IMR-90 (cell line): Measurements from ENCODE around the gene CD28.

ENCODE experiments used
- CEBPB ChIP-seq: IDR thresholded peaks from 2 replicates; pipeline ENCODE4 v1.6.1; 2012; ENCODE audit warnings: low read depth, low read length, improper control_type of control experiment
- CTCF ChIP-seq: conservative IDR thresholded peaks from 2 replicates; pipeline ENCODE4 v1.5.1; 2012; ENCODE audit warnings: mild to moderate bottlenecking, low read depth, low read length, improper control_type of control experiment
- FOS ChIP-seq: fragments of 150-350 bp; IDR thresholded peaks from 2 replicates; pipeline ENCODE4 v1.6.1; 2016; ENCODE audit warnings: low read depth, low read length
- MAFK ChIP-seq: IDR thresholded peaks from 2 replicates; pipeline ENCODE4 v1.6.1; 2012; ENCODE audit warnings: low read depth, low read length, improper control_type of control experiment
- MXI1 ChIP-seq: IDR thresholded peaks from 2 replicates; pipeline ENCODE4 v1.6.1; 2012; ENCODE audit warnings: low read depth, mild to moderate bottlenecking, low read length, moderate library complexity, borderline replicate concordance
- POLR2A ChIP-seq: IDR thresholded peaks from 2 replicates; pipeline ENCODE4 v1.6.1; 2012; ENCODE audit warnings: mild to moderate bottlenecking, low read depth, low read length
- RAD21 ChIP-seq: IDR thresholded peaks from 2 replicates; pipeline ENCODE4 v1.6.1; 2012; ENCODE audit warnings: low read length, improper control_type of control experiment
- RFX5 ChIP-seq: IDR thresholded peaks from 2 replicates; pipeline ENCODE4 v1.8.0; 2012; ENCODE audit warnings: low read depth, mild to moderate bottlenecking, low read length, moderate library complexity
- SMC3 ChIP-seq: fragments of 150-350 bp; IDR thresholded peaks from 2 replicates; pipeline ENCODE4 v1.6.1; 2016; ENCODE audit warnings: low read depth, mild to moderate bottlenecking, antibody characterized with exemption, low read length, moderate library complexity
- USF2 ChIP-seq: fragments of 150-350 bp; IDR thresholded peaks from 2 replicates; pipeline ENCODE4 v1.6.1; 2017; ENCODE audit warnings: mild to moderate bottlenecking, antibody characterized with exemption, low read length, low read depth
- TF ChIP-seq, protein P1 (sequence below): fragments of 150-350 bp; IDR thresholded peaks from 2 replicates; pipeline ENCODE4 v1.6.1; 2016; ENCODE audit warnings: low read depth, mild to moderate bottlenecking, low read length, moderate library complexity, borderline replicate concordance

- TF ChIP-seq CTCF (no peak), MAFK (no peak), CEBPB (no peak), FOS (no peak), POLR2A (no peak), SMC3 (no peak), MXI1 (no peak), USF2 (no peak), RFX5 (no peak), RAD21 (no peak)
- TF ChIP-seq, protein P1, sequence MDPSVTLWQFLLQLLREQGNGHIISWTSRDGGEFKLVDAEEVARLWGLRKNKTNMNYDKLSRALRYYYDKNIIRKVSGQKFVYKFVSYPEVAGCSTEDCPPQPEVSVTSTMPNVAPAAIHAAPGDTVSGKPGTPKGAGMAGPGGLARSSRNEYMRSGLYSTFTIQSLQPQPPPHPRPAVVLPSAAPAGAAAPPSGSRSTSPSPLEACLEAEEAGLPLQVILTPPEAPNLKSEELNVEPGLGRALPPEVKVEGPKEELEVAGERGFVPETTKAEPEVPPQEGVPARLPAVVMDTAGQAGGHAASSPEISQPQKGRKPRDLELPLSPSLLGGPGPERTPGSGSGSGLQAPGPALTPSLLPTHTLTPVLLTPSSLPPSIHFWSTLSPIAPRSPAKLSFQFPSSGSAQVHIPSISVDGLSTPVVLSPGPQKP: no peak
Observed at GRCh38 chr2:203679401-203679800, 27.0 kb upstream of the CD28 start.
